B cell (primary cell): ENCODE measurements around the gene HDGF. TPM values are rescaled to one million over a fixed set of nuclear protein-coding genes. Genes with fewer than 3 reads are reported as not detected.

ENCODE experiments used
- ATAC-seq: fragments of 200-7000 bp; cut with Tn5 transposase; one replicate; pipeline ENCODE4 v1.10.0; 2021; ENCODE audit warnings: low read depth, mild to moderate bottlenecking, moderate number of reproducible peaks, moderate library complexity
- CTCF ChIA-PET: fragments of 350-600 bp; sonication (Branson Sonifier 250); formaldehyde crosslinking; loops from one replicate; lab custom pipeline; 2021; ENCODE audit warnings: antibody characterized with exemption, inconsistent platforms; lab: Charles Lee
- POLR2A ChIA-PET: fragments of 350-600 bp; sonication (Branson Sonifier 250); formaldehyde crosslinking; loops from one replicate; lab custom pipeline; 2021; ENCODE audit warnings: antibody characterized with exemption; lab: Charles Lee
- DNase-seq: peaks from one replicate; pipeline ENCODE4 v3.0.0; 2013
- H2AFZ ChIP-seq: 2 replicates; pipeline ENCODE4 v1.6.1; 2012; ENCODE audit warnings: mild to moderate bottlenecking, low read depth, low read length; ENCODE audit not compliant: insufficient read depth, poor library complexity, severe bottlenecking
- H3K27ac ChIP-seq, 2 donors: 1 replicate in 1 of 2; 2 replicates in 1 of 2; pipeline ENCODE4 v1.5.1; 2012 to 2013; ENCODE audit warnings: low read length in 2 of 2, mild to moderate bottlenecking in 2 of 2, moderate library complexity in 1 of 2
- H3K27me3 ChIP-seq, 4 experiments: fragments of 200-600 bp in 1 of 4; sonication (generic) in 1 of 4; replicated peaks in 1 of 4; 1 replicate in 2 of 4; 2 replicates in 2 of 4; pipeline versions ENCODE4 v1.6.1 to v1.7.0; 2013 to 2016; ENCODE audit warnings: low read length in 3 of 4, mild to moderate bottlenecking in 2 of 4, mixed read lengths in 1 of 4, moderate library complexity in 1 of 4; ENCODE audit not compliant: insufficient read depth in 4 of 4, control insufficient read depth in 3 of 4; ENCODE audit errors: control extremely low read depth in 1 of 4
- H3K36me3 ChIP-seq, 2 experiments: replicated peaks in 1 of 2; 1 replicate in 1 of 2; 2 replicates in 1 of 2; pipeline versions ENCODE4 v1.6.1 to v1.7.1; 2013; ENCODE audit warnings: low read length in 1 of 2; ENCODE audit not compliant: insufficient read depth in 2 of 2, control insufficient read depth in 1 of 2; ENCODE audit errors: control extremely low read depth in 1 of 2, extremely low read depth in 1 of 2
- H3K4me1 ChIP-seq, 2 donors: fragments of 200-600 bp in 1 of 2; sonication (generic) in 1 of 2; 1 replicate in 1 of 2; 2 replicates in 1 of 2; pipeline versions ENCODE4 v1.5.1 to v1.6.1; 2013 to 2017; ENCODE audit warnings: low read length in 2 of 2; ENCODE audit not compliant: control insufficient read depth in 2 of 2, insufficient read depth in 2 of 2
- H3K4me2 ChIP-seq: replicated peaks from 2 replicates; pipeline ENCODE3; 2012; ENCODE audit warnings: mild to moderate bottlenecking, low read depth, low read length; ENCODE audit not compliant: poor library complexity, severe bottlenecking
- H3K4me3 ChIP-seq, 5 experiments: fragments of 200-600 bp in 1 of 5; sonication (generic) in 1 of 5; 1 replicate in 3 of 5; 2 replicates in 2 of 5; pipeline versions ENCODE4 v1.5.1 to v1.7.0; 2011 to 2016; ENCODE audit warnings: low read length in 4 of 5, mild to moderate bottlenecking in 4 of 5, low read depth in 2 of 5, control low read depth in 1 of 5, moderate library complexity in 1 of 5; ENCODE audit not compliant: insufficient read depth in 1 of 5; ENCODE audit errors: control extremely low read depth in 1 of 5, extremely low read depth in 1 of 5
- H3K79me2 ChIP-seq: fragments of 200-600 bp; sonication (generic); one replicate; pipeline ENCODE4 v1.6.0; 2016; ENCODE audit warnings: low read length; ENCODE audit not compliant: control insufficient read depth, insufficient read depth
- H3K9ac ChIP-seq: fragments of 200-600 bp; sonication (generic); 2 replicates; pipeline ENCODE4 v1.6.1; 2017; ENCODE audit warnings: mild to moderate bottlenecking, low read length, moderate library complexity
- H3K9me3 ChIP-seq, 3 donors: one replicate each; pipeline versions ENCODE4 v1.6.1 to v1.7.1; 2013; ENCODE audit warnings: low read length in 2 of 3; ENCODE audit not compliant: control insufficient read depth in 2 of 3, insufficient read depth in 1 of 3; ENCODE audit errors: control extremely low read depth in 1 of 3
- H4K20me1 ChIP-seq: 2 replicates; pipeline ENCODE4 v1.6.0; 2012; ENCODE audit warnings: mild to moderate bottlenecking, low read length; ENCODE audit not compliant: insufficient read depth, control insufficient read depth, poor library complexity, severe bottlenecking
- H3K27ac Mint-ChIP-seq: one replicate; pipeline ENCODE4 v1.8.0; 2021; ENCODE audit warnings: mixed read lengths
- H3K27me3 Mint-ChIP-seq: one replicate; pipeline ENCODE4 v1.8.0; 2021; ENCODE audit warnings: mixed read lengths
- H3K4me1 Mint-ChIP-seq: one replicate; pipeline ENCODE4 v1.8.0; 2021; ENCODE audit warnings: mixed read lengths
- H3K4me3 Mint-ChIP-seq: one replicate; pipeline ENCODE4 v1.8.0; 2021; ENCODE audit warnings: mixed read lengths
- H3K9me3 Mint-ChIP-seq: one replicate; pipeline ENCODE4 v1.8.0; 2022; ENCODE audit warnings: mixed read lengths; ENCODE audit not compliant: insufficient read depth
- CTCF ChIP-seq: fragments of 200-600 bp; IDR thresholded peaks from one replicate; pipeline ENCODE4 v1.8.0; 2022; ENCODE audit warnings: antibody characterized with exemption, mild to moderate bottlenecking
- EZH2 ChIP-seq: IDR thresholded peaks from 2 replicates; pipeline ENCODE4 v1.6.1; 2012; ENCODE audit warnings: borderline replicate concordance, low read depth, mild to moderate bottlenecking, moderate library complexity, low read length; ENCODE audit not compliant: insufficient read depth, poor library complexity, severe bottlenecking
- WGBS: methylation state at CpG from one replicate; pipeline ENCODE4 v1.1.5; 2013; ENCODE audit warnings: missing lambda C conversion rate; ENCODE audit not compliant: insufficient coverage; 5-methylcytosine and 5-hydroxymethylcytosine counted together
- intact Hi-C: fragments of 100-400 bp; cut with micrococcal nuclease; formaldehyde crosslinking; loops from one replicate; pipeline ENCODE4 v1.10.0; 2022
- polyA plus RNA-seq: library from polyadenylated mRNA; depleted of rRNA; stranded (reverse); fragments of >200 nt; gene quantifications from 2 replicates; pipeline ENCODE4 v1.2.3, GENCODE V29; 2012
- total RNA-seq, 2 donors: library from RNA; stranded (reverse); fragments of 120-200 nt in 1 of 2; gene quantifications; 1 replicate in 1 of 2; 2 replicates in 1 of 2; pipeline versions ENCODE4 v1.2.3 to v1.2.4, GENCODE V29; 2013 to 2022

Gene HDGF
- total and polyA plus RNA-seq, 2 donors (not counting 1 experiment from before 2014, with no cell fraction given), result 40.3 to 89.9 TPM

GRCh38 chr1:156697481-156697880, 54.0 kb downstream of the HDGF start:
- WGBS, result 94% methylated on average over 8 of the region's 8 CpGs

GRCh38 chr1:156696755-156697154, 54.7 kb downstream of the HDGF start:
- H3K4me1 ChIP-seq, result peaks cover 0 to 11% of the 10 kb centered on the region in 2 donors
- H3K27me3 ChIP-seq, result peaks cover 0 to 62% (median 26%) of the 10 kb centered on the region in 4 experiments
- ChIA-PET CTCF (no interaction called here), POLR2A (no interaction called here)
- peaks cover 12% of the 10 kb centered on the region for H3K4me1 Mint-ChIP-seq
- intact Hi-C loops, result no loop called here
- H3K9ac ChIP-seq, result no peak overlapping the region
- no peaks in the 10 kb centered on the region for H3K9me3 Mint-ChIP-seq
- H3K4me3 ChIP-seq, result no peak overlapping the region
- DNase-seq (no peak), ATAC-seq (no peak)
- no peak overlapping the region for H3K4me3 Mint-ChIP-seq
- no peak overlapping the region for H3K4me2 ChIP-seq
- WGBS, result 99% methylated on average over 6 of the region's 8 CpGs
- no peak overlapping the region for H3K27ac Mint-ChIP-seq
- TF ChIP-seq EZH2 (no peak), CTCF (no peak)
- no peaks in the 10 kb centered on the region for H4K20me1 ChIP-seq
- H2AFZ ChIP-seq, result no peak overlapping the region
- no peaks in the 10 kb centered on the region for H3K9me3 ChIP-seq
- H3K27me3 Mint-ChIP-seq, result peaks cover 62% of the 10 kb centered on the region
- no peaks in the 10 kb centered on the region for H3K36me3 ChIP-seq
- H3K27ac ChIP-seq, result no peak overlapping the region
- H3K79me2 ChIP-seq, result no peaks in the 10 kb centered on the region

More at GRCh38 chr1:156697481-156697880, 54.0 kb downstream of the HDGF start:
- H3K27ac ChIP-seq, result no peak overlapping the region
- H3K27me3 ChIP-seq, result peaks cover 0 to 57% (median 23%) of the 10 kb centered on the region in 4 experiments
- H2AFZ ChIP-seq, result no peak overlapping the region
- H3K27ac Mint-ChIP-seq, result no peak overlapping the region
- TF ChIP-seq CTCF, result no peak
- TF ChIP-seq EZH2, result no peak
- H3K4me1 Mint-ChIP-seq, result peaks cover 4% of the 10 kb centered on the region
- intact Hi-C loops, result no loop called here
- H3K79me2 ChIP-seq, result no peaks in the 10 kb centered on the region
- H3K9me3 ChIP-seq, result no peaks in the 10 kb centered on the region
- H3K4me3 Mint-ChIP-seq, result no peak overlapping the region
- ChIA-PET CTCF (interaction anchor here (0.7 to 3.4 kb wide), 2 partner anchors 8 to 30 kb away, joined by 3 to 12 read pairs; no protein-coding TSS in a partner anchor), POLR2A (no interaction called here)
- no peak overlapping the region for H3K4me3 ChIP-seq
- H3K9ac ChIP-seq, result no peak overlapping the region
- H3K4me2 ChIP-seq, result no peak overlapping the region
- H3K4me1 ChIP-seq, result peaks cover 0 to 6% of the 10 kb centered on the region in 2 donors
- H4K20me1 ChIP-seq, result no peaks in the 10 kb centered on the region
- ATAC-seq (no peak), DNase-seq (no peak)
- H3K36me3 ChIP-seq, result no peaks in the 10 kb centered on the region
- H3K27me3 Mint-ChIP-seq, result peaks cover 55% of the 10 kb centered on the region
- no peaks in the 10 kb centered on the region for H3K9me3 Mint-ChIP-seq
